Retinal pigment epithelial cell (primary cell): ENCODE results near the gene R3HDML.

ENCODE experiments used
- DNase-seq: peaks from one replicate; pipeline ENCODE4 v3.0.0-alpha.2; 2010; ENCODE audit warnings: low read depth
- H3K4me3 ChIP-seq: 2 replicates; pipeline ENCODE4 v1.5.1; 2011; ENCODE audit warnings: mild to moderate bottlenecking, low read length, control low read depth, moderate library complexity
- CTCF ChIP-seq: conservative IDR thresholded peaks from 2 replicates; pipeline ENCODE4 v1.5.1; 2011; ENCODE audit warnings: low read depth, low read length, control low read depth, inconsistent platforms

The R3HDML gene

GRCh38 chr20:44331201-44331600, 5.6 kb upstream of the R3HDML start:
- H3K4me3 ChIP-seq = no peak overlapping the region
- no peak for DNase-seq
- no peak for TF ChIP-seq CTCF

GRCh38 chr20:44334306-44334705, 2.5 kb upstream of the R3HDML start:
- no peak for TF ChIP-seq CTCF
- no peak overlapping the region for H3K4me3 ChIP-seq
- no peak for DNase-seq

- DNase-seq = no peak
- no peak overlapping the region for H3K4me3 ChIP-seq
- no peak for TF ChIP-seq CTCF
Measured at GRCh38 chr20:44334709-44335108, 2.1 kb upstream of the R3HDML start.

GRCh38 chr20:44335675-44336074, 1.2 kb upstream of the R3HDML start:
- TF ChIP-seq CTCF = no peak
- no peak overlapping the region for H3K4me3 ChIP-seq
- DNase-seq = no peak

GRCh38 chr20:44336086-44336485, 757 bp upstream of the R3HDML start:
- TF ChIP-seq CTCF = no peak

GRCh38 chr20:44342248-44342647, 5.4 kb downstream of the R3HDML start:
- TF ChIP-seq CTCF = no peak
- no peak for DNase-seq
- H3K4me3 ChIP-seq = no peak overlapping the region

More at GRCh38 chr20:44336086-44336485, 757 bp upstream of the R3HDML start:
- no peak for DNase-seq
- H3K4me3 ChIP-seq = no peak overlapping the region

- DNase-seq = no peak
- no peak for TF ChIP-seq CTCF
- no peak overlapping the region for H3K4me3 ChIP-seq
Measured at GRCh38 chr20:44343162-44343675, 6.4 kb downstream of the R3HDML start.
